Fibroblast of the aortic adventitia (primary cell): ENCODE results near the gene RAB14. TPM values are rescaled to one million over a fixed set of nuclear protein-coding genes. Genes with fewer than 3 reads are reported as not detected.

Experiments used
- DNase-seq: peaks from one replicate; pipeline ENCODE4 v3.0.0-alpha.2; 2010; ENCODE audit warnings: low read depth
- H3K4me3 ChIP-seq: 2 replicates; pipeline ENCODE4 v1.5.1; 2011; ENCODE audit warnings: low read depth, mild to moderate bottlenecking, control low read depth, low read length, moderate library complexity
- total RNA-seq: library from RNA; depleted of rRNA; stranded (reverse); fragments of >200 nt; gene quantifications from 2 replicates; pipeline ENCODE4 v1.2.3, GENCODE V29; 2012; ENCODE audit warnings: low replicate concordance
- TF ChIP-seq, protein P1 (sequence below): IDR thresholded peaks from 2 replicates; pipeline ENCODE4 v1.5.1; 2011; ENCODE audit warnings: mild to moderate bottlenecking, low read length, control low read depth, inconsistent platforms; ENCODE audit not compliant: insufficient read depth

The RAB14 gene
- total RNA-seq, 1 donor, result 47.8 TPM

GRCh38 chr9:121232251-121232650 lies 30.6 kb upstream of the RAB14 start:
- TF ChIP-seq, protein P1, sequence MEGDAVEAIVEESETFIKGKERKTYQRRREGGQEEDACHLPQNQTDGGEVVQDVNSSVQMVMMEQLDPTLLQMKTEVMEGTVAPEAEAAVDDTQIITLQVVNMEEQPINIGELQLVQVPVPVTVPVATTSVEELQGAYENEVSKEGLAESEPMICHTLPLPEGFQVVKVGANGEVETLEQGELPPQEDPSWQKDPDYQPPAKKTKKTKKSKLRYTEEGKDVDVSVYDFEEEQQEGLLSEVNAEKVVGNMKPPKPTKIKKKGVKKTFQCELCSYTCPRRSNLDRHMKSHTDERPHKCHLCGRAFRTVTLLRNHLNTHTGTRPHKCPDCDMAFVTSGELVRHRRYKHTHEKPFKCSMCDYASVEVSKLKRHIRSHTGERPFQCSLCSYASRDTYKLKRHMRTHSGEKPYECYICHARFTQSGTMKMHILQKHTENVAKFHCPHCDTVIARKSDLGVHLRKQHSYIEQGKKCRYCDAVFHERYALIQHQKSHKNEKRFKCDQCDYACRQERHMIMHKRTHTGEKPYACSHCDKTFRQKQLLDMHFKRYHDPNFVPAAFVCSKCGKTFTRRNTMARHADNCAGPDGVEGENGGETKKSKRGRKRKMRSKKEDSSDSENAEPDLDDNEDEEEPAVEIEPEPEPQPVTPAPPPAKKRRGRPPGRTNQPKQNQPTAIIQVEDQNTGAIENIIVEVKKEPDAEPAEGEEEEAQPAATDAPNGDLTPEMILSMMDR, result no peak
- DNase-seq, result no peak
- no peak overlapping the region for H3K4me3 ChIP-seq

- no peak overlapping the region for H3K4me3 ChIP-seq
- TF ChIP-seq, protein P1, result no peak
- no peak for DNase-seq
Measured at GRCh38 chr9:121230256-121230655, 28.6 kb upstream of the RAB14 start.

GRCh38 chr9:121227862-121228261 lies 26.2 kb upstream of the RAB14 start:
- DNase-seq, result no peak
- no peak overlapping the region for H3K4me3 ChIP-seq
- TF ChIP-seq, protein P1, result no peak

GRCh38 chr9:121226175-121226574 lies 24.5 kb upstream of the RAB14 start:
- TF ChIP-seq, protein P1, result no peak
- no peak for DNase-seq
- no peak overlapping the region for H3K4me3 ChIP-seq

GRCh38 chr9:121225240-121225639 lies 23.6 kb upstream of the RAB14 start:
- H3K4me3 ChIP-seq, result no peak overlapping the region
- TF ChIP-seq, protein P1, result no peak
- DNase-seq, result no peak

DNA sequence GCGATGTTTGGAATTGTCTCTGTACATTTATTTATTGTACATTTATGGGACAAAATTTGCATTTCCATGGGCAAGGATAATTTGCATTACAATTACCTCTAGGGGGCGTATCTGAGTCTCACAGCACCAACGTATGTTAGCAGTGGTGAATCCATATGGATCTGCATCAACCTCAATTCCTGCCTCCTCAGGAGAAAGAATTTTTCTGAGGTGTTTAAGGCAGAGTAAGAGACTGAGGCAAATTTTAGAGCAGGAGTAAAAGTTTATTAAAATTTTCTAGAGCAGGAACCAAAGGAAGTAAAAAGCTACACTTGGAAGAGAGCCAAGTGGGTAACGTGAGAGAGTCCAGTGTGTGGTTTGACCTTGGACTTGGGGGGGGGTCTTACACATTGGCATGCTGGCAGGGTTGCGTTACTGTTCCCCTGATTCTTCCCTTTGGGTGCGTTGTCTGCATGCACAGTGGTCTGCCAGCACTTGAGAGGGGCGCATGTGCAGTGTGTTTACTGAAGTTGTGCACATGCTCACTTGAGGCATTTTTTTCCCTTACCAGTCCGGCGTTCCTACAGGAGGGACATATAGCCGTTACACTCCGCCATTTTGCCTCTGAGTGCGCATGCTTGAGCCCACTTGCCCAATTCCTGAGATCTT lies 21.0 kb upstream of the RAB14 start:
- peak; percentile 76 for DNase-seq
- TF ChIP-seq, protein P1, result peak; percentile 79
- H3K4me3 ChIP-seq, result no peak overlapping the region

DNA sequence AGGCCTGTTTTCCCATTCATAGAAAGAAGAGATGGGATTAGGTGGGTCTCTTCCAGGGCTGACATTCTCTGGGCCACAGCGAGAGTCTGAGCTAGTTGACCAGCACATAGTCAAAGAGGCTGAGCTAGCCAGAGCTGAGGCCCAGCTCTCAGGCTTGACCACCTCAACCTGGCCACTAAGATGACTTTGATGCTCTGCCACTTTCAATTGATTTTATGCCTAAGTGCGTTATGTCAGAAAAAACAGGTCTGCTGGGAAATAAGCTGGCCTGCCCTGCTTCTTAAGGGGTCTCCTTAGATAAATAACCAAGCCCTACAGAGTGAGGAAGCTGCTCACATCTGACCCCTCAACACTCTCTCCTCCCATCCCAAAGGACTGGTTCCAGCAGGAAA lies 20.0 kb upstream of the RAB14 start:
- DNase-seq, result no peak
- no peak overlapping the region for H3K4me3 ChIP-seq
- TF ChIP-seq, protein P1, result no peak
